ENCODE data around the gene DHRS11. TPM values are rescaled to one million over a fixed set of nuclear protein-coding genes. Genes with fewer than 3 reads are reported as not detected.
"Not testable (repeated sequence)": the region's sequence is repeated elsewhere in the genome, so short reads cannot be mapped to it uniquely, and the experiment has no call there.

DHRS11 gene
- total RNA-seq, 1 experiment from 2014 or later, result 24.2 TPM

GRCh38 chr17:36601303-36602029, 9.8 kb downstream of the DHRS11 start, which contains the start of gene MRM1:
MRM1 (plus strand) TSS chr17:36601583; CDS start chr17:36601811, 228 bp downstream.
- H3K36me3 ChIP-seq (ENCODE audit: low read depth), result no peaks in the 10 kb centered on the region
- CTCF ChIA-PET, result interaction anchor here (0.6 to 1.0 kb wide), 2 partner anchors 58 to 446 kb away, joined by 3 read pairs; no protein-coding TSS in a partner anchor
- peaks cover 5% of the 10 kb centered on the region; the same call in 1 of the 2 replicates for H3F3A ChIP-seq (ENCODE audit: insufficient read depth, low read depth)
- peak within 1 kb of the TSS; percentile 93 for H3K4me2 ChIP-seq
- H3K4me1 ChIP-seq (replicated peaks; ENCODE audit: insufficient read depth), result peaks cover 8% of the 10 kb centered on the region; the same call in 1 of the 2 replicates
- peaks cover 46% of the 10 kb centered on the region for H3K79me2 ChIP-seq (ENCODE audit: low read depth)
- DNase-seq, result peak; percentile 86 to 90
- peak within 1 kb of the TSS; percentile 92 for H2AFZ ChIP-seq
- H3K4me3 ChIP-seq, result peak within 1 kb of the TSS; percentile 77
- H3K27me3 ChIP-seq (ENCODE audit: insufficient read depth, low read depth), result no peaks in the 10 kb centered on the region
- no peaks in the 10 kb centered on the region for H3K9me2 ChIP-seq (ENCODE audit: insufficient read depth)
- no peaks in the 10 kb centered on the region for H3K9me3 ChIP-seq (ENCODE audit: insufficient read depth, low read depth)
- H3K27ac ChIP-seq, result peak within 1 kb of the TSS; percentile 65
- BruUV-seq (replicated peaks), result no TSS peak
- TF ChIP-seq EZH2 (IDR thresholded peaks at IDR 0.05; ENCODE audit: low read depth) (no peak), CTCF (conservative IDR thresholded peaks at IDR 0.05) (no peak)
- intact Hi-C loops (cut with micrococcal nuclease; ENCODE audit: unreplicated experiment), result loop anchor here (5.0 kb wide), 2 partner anchors 756 to 971 kb away; no protein-coding TSS in a partner anchor
- H4K20me1 ChIP-seq (ENCODE audit: insufficient read depth), result peaks cover 14% of the 10 kb centered on the region; the same call in 1 of the 2 replicates
- POLR2A ChIA-PET (ENCODE audit: unreplicated experiment), result interaction anchor here (0.5 to 1.1 kb wide), 6 partner anchors 9 to 578 kb away, joined by 3 to 5 read pairs (median 4); no protein-coding TSS in a partner anchor

GRCh38 chr17:36602030-36602748, 10.5 kb downstream of the DHRS11 start:
- Histone ChIP-seq H3K27ac (no peak overlapping the region; the same call in 1 of the 2 replicates), H3K9me2 (ENCODE audit: insufficient read depth) (no peaks in the 10 kb centered on the region), H3K4me1 (replicated peaks; ENCODE audit: insufficient read depth) (peaks cover 8% of the 10 kb centered on the region; the same call in 1 of the 2 replicates), H3K9me3 (ENCODE audit: insufficient read depth, low read depth) (no peaks in the 10 kb centered on the region), H3K4me2 (peak overlapping the region; percentile 93), H3K27me3 (ENCODE audit: insufficient read depth, low read depth) (no peaks in the 10 kb centered on the region), H4K20me1 (ENCODE audit: insufficient read depth) (peaks cover 14% of the 10 kb centered on the region; the same call in 1 of the 2 replicates), H3K79me2 (ENCODE audit: low read depth) (peaks cover 46% of the 10 kb centered on the region), H3K4me3 (peak overlapping the region; percentile 77), H3K36me3 (ENCODE audit: low read depth) (no peaks in the 10 kb centered on the region), H3F3A (ENCODE audit: insufficient read depth, low read depth) (peaks cover 5% of the 10 kb centered on the region; the same call in 1 of the 2 replicates), H2AFZ (peak overlapping the region; percentile 92)
- peak in 1 of 2 experiments; percentile 19 for DNase-seq
- intact Hi-C loops (cut with micrococcal nuclease; ENCODE audit: unreplicated experiment), result loop anchor here (5.0 kb wide), 2 partner anchors 755 to 970 kb away; no protein-coding TSS in a partner anchor
- CTCF ChIA-PET, result interaction anchor here (0.5 to 1.4 kb wide), 7 partner anchors 41 to 771 kb away, joined by 3 to 8 read pairs (median 3); no protein-coding TSS in a partner anchor
- TF ChIP-seq CTCF (conservative IDR thresholded peaks at IDR 0.05), result no peak
- no peak for TF ChIP-seq EZH2 (IDR thresholded peaks at IDR 0.05; ENCODE audit: low read depth)
- POLR2A ChIA-PET (ENCODE audit: unreplicated experiment), result interaction anchor here (0.5 to 1.0 kb wide), 6 partner anchors 9 to 1018 kb away, joined by 3 to 5 read pairs (median 4); no protein-coding TSS in a partner anchor
- no TSS peak for BruUV-seq (replicated peaks)

GRCh38 chr17:36602924-36603384, 11.3 kb downstream of the DHRS11 start:
- Histone ChIP-seq H3K4me3 (peak overlapping the region; percentile 77), H3K9me2 (ENCODE audit: insufficient read depth) (no peaks in the 10 kb centered on the region), H3K79me2 (ENCODE audit: low read depth) (peaks cover 46% of the 10 kb centered on the region), H3K4me2 (peak overlapping the region; percentile 93), H3K9me3 (ENCODE audit: insufficient read depth, low read depth) (no peaks in the 10 kb centered on the region), H2AFZ (no peak overlapping the region), H3K27ac (no peak overlapping the region), H3K27me3 (ENCODE audit: insufficient read depth, low read depth) (no peaks in the 10 kb centered on the region), H3K4me1 (replicated peaks; ENCODE audit: insufficient read depth) (peaks cover 8% of the 10 kb centered on the region; the same call in 1 of the 2 replicates), H4K20me1 (ENCODE audit: insufficient read depth) (peaks cover 14% of the 10 kb centered on the region; the same call in 1 of the 2 replicates), H3F3A (ENCODE audit: insufficient read depth, low read depth) (peaks cover 5% of the 10 kb centered on the region; the same call in 1 of the 2 replicates), H3K36me3 (ENCODE audit: low read depth) (no peaks in the 10 kb centered on the region)
- POLR2A ChIA-PET (ENCODE audit: unreplicated experiment), result interaction anchor here (0.6 to 0.7 kb wide), 2 partner anchors 10 to 316 kb away, joined by 3 to 13 read pairs; no protein-coding TSS in a partner anchor
- TF ChIP-seq CTCF (conservative IDR thresholded peaks at IDR 0.05) (peak; percentile 96), EZH2 (IDR thresholded peaks at IDR 0.05; ENCODE audit: low read depth) (no peak)
- peak; percentile 49 to 53 for DNase-seq
- intact Hi-C loops (cut with micrococcal nuclease; ENCODE audit: unreplicated experiment), result loop anchor here (5.0 kb wide), 2 partner anchors 754 to 969 kb away; no protein-coding TSS in a partner anchor
- CTCF ChIA-PET, result interaction anchor here (0.5 to 1.4 kb wide), 17 partner anchors 13 to 1802 kb away, joined by 3 to 16 read pairs (median 4); no protein-coding TSS in a partner anchor
- BruUV-seq (replicated peaks), result TSS peak; percentile 22

- BruUV-seq (replicated peaks); H2AFZ ChIP-seq; H3F3A ChIP-seq (ENCODE audit: insufficient read depth, low read depth); H3K27me3 ChIP-seq (ENCODE audit: insufficient read depth, low read depth); H3K4me3 ChIP-seq; H3K4me1 ChIP-seq (replicated peaks; ENCODE audit: insufficient read depth); H3K27ac ChIP-seq; H3K9me3 ChIP-seq (ENCODE audit: insufficient read depth, low read depth); H3K9me2 ChIP-seq (ENCODE audit: insufficient read depth); H3K4me2 ChIP-seq; intact Hi-C loops (cut with micrococcal nuclease; ENCODE audit: unreplicated experiment); POLR2A ChIA-PET (ENCODE audit: unreplicated experiment); H3K36me3 ChIP-seq (ENCODE audit: low read depth); DNase-seq: not testable (repeated sequence)
- Histone ChIP-seq H3K79me2 (ENCODE audit: low read depth) (peaks cover 46% of the 10 kb centered on the region), H4K20me1 (ENCODE audit: insufficient read depth) (peaks cover 18% of the 10 kb centered on the region; the same call in 1 of the 2 replicates)
- CTCF ChIA-PET, result interaction anchor here (0.7 kb wide), 1 partner anchor 442 kb away, joined by 4 read pairs; no protein-coding TSS in a partner anchor
These were observed 13.3 kb downstream of the DHRS11 start for GRCh38 chr17:36605028-36605427.
